ENCODE data around the gene SPAG16.

- TF ChIP-seq CTCF (IDR thresholded peaks at IDR 0.05) = no peak
- no peak for TF ChIP-seq EZH2 (IDR thresholded peaks at IDR 0.05; ENCODE audit: borderline replicate concordance, insufficient read depth, low read depth, low read length, poor library complexity, severe bottlenecking)
These were observed 481.8 kb downstream of the SPAG16 start for GRCh38 chr2:213766062-213766461.

All from B cell (primary cell).